Nephron (organoid): ENCODE results near the gene CHID1.

Source experiments
- H3K27ac Mint-ChIP-seq, 3 experiments: 2 replicates each; pipeline ENCODE4 v1.8.0; 2020; ENCODE audit warnings: mixed read lengths in 3 of 3, mild to moderate bottlenecking in 2 of 3, moderate library complexity in 1 of 3
- H3K27me3 Mint-ChIP-seq: 2 replicates; pipeline ENCODE4 v1.8.0; 2021; ENCODE audit warnings: low read depth, mild to moderate bottlenecking, moderate library complexity, mixed read lengths
- H3K36me3 Mint-ChIP-seq: 2 replicates; pipeline ENCODE4 v1.8.0; 2020; ENCODE audit warnings: low read depth, mixed read lengths
- H3K4me1 Mint-ChIP-seq: 2 replicates; pipeline ENCODE4 v1.8.0; 2020; ENCODE audit warnings: mixed read lengths
- H3K4me3 Mint-ChIP-seq, 3 experiments: 2 replicates each; pipeline ENCODE4 v1.8.0; 2020; ENCODE audit warnings: mild to moderate bottlenecking in 3 of 3, mixed read lengths in 3 of 3, moderate library complexity in 2 of 3
- H3K9me3 Mint-ChIP-seq: 2 replicates; pipeline ENCODE4 v1.8.0; 2020; ENCODE audit warnings: mixed read lengths
- TF ChIP-seq, protein P1 (sequence below), 3 experiments: fragments of 200-600 bp; sonication (generic); IDR thresholded peaks; one replicate each; pipeline ENCODE4 v1.5.0; 2021; ENCODE audit warnings: antibody characterized with exemption in 3 of 3; ENCODE audit not compliant: unreplicated experiment in 3 of 3

The CHID1 gene

GRCh38 chr11:850775-851763 lies 59.5 kb downstream of the CHID1 start:
- TF ChIP-seq, protein P1, sequence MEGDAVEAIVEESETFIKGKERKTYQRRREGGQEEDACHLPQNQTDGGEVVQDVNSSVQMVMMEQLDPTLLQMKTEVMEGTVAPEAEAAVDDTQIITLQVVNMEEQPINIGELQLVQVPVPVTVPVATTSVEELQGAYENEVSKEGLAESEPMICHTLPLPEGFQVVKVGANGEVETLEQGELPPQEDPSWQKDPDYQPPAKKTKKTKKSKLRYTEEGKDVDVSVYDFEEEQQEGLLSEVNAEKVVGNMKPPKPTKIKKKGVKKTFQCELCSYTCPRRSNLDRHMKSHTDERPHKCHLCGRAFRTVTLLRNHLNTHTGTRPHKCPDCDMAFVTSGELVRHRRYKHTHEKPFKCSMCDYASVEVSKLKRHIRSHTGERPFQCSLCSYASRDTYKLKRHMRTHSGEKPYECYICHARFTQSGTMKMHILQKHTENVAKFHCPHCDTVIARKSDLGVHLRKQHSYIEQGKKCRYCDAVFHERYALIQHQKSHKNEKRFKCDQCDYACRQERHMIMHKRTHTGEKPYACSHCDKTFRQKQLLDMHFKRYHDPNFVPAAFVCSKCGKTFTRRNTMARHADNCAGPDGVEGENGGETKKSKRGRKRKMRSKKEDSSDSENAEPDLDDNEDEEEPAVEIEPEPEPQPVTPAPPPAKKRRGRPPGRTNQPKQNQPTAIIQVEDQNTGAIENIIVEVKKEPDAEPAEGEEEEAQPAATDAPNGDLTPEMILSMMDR (IDR thresholded peaks at IDR 0.05; ENCODE audit: unreplicated experiment in 3 of 3): peak in 1 of 3 experiments; percentile 12
- no peak overlapping the region for H3K27ac Mint-ChIP-seq
- H3K9me3 Mint-ChIP-seq: no peaks in the 10 kb centered on the region
- H3K27me3 Mint-ChIP-seq: peaks cover 4% of the 10 kb centered on the region
- peak overlapping the region; percentile 80 to 84 (median 82) for H3K4me3 Mint-ChIP-seq
- no peaks in the 10 kb centered on the region for H3K36me3 Mint-ChIP-seq
- H3K4me1 Mint-ChIP-seq: peaks cover 9% of the 10 kb centered on the region

DNA sequence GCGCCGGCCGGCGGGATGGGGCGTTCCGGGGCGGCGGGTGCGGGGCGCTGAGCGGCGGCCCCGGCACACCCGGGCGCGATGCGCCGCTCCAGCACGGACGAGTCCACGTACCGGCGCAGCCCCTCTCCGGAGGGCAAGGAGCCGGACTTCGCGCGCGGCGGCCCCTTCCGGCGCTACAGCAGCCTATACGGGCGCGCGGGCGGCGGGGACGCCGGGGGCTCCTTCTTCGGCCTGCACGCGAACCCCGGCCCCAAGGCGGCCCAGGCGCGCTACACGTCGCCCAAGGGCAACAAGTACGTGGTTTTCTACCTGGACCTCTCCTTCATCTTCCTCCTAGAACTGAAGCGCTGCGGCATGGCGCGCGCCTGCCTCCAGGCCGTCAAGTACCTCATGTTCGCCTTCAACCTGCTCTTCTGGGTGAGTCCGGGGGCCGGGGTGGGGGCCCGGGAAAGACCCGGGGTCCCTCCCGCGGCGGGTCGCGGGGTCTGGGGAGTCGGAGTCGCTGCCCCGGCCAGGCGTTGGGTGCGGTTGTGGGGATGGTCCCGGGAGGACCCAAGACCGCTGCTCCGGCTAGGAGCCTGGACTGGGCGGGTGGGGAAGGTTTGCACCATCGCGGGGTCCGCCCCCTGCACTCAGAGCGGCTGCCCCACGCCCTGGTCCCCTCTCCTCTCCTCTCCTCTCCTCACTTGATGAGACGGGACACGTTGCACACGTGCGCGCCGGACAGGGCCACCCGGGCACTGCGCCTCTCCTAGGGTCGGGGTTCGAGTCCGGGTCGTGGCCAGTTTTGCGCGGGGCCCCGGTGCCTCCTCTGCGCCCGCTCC lies 60.4 kb downstream of the CHID1 start:
- Mint-ChIP-seq H3K36me3 (no peaks in the 10 kb centered on the region), H3K4me3 (peak overlapping the region; percentile 82 to 85 (median 85)), H3K9me3 (no peaks in the 10 kb centered on the region), H3K27ac (no peak overlapping the region), H3K4me1 (peaks cover 9% of the 10 kb centered on the region), H3K27me3 (peaks cover 4% of the 10 kb centered on the region)
- TF ChIP-seq, protein P1 (IDR thresholded peaks at IDR 0.05; ENCODE audit: unreplicated experiment in 3 of 3): no peak

DNA sequence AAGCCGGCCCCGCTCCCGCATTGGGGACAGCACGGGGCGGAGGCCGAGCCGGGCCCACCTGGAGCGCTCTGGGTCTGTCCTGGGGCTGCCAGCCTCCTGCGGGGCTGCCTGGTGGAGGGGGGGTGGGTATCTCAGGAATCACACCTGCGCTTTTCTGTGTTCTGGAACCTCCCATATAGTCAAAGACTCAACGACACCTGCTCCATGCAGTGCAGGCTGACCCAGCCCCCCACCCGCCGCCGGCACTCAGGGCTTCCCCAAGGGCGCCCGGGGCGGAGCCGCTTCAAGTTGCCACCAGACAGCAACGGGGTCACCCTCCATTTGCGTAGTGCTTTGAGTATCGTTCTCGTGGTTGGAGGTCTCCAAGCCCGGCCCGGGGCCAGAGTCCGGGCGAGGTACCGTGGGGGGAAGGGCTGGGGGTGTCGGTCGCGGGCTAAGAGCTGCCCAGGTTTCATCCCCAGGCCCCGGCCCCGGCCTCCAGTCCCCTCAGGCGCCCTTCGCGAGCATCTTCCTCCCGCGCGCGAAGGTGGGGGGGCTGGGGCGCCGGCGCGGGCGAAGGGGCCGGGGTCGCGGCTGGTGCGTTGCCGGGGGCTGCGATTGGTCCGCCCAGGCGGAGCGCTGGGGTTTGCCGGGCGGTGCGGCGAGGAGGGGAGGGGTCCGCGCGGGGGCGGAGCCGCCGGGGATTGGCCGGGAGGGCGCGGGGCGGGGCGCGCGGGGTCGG lies 61.3 kb downstream of the CHID1 start:
- Mint-ChIP-seq H3K36me3 (no peaks in the 10 kb centered on the region), H3K9me3 (no peaks in the 10 kb centered on the region), H3K27me3 (peaks cover 4% of the 10 kb centered on the region), H3K4me1 (peaks cover 17% of the 10 kb centered on the region), H3K4me3 (peak overlapping the region; percentile 71 to 79 (median 73)), H3K27ac (no peak overlapping the region)
- TF ChIP-seq, protein P1 (IDR thresholded peaks at IDR 0.05; ENCODE audit: unreplicated experiment in 3 of 3): no peak

GRCh38 chr11:848380-848931 lies 62.2 kb downstream of the CHID1 start:
- H3K36me3 Mint-ChIP-seq: no peaks in the 10 kb centered on the region
- peak overlapping the region; percentile 58 to 68 (median 64) for H3K4me3 Mint-ChIP-seq
- H3K27ac Mint-ChIP-seq: no peak overlapping the region
- H3K9me3 Mint-ChIP-seq: no peaks in the 10 kb centered on the region
- peaks cover 17% of the 10 kb centered on the region for H3K4me1 Mint-ChIP-seq
- H3K27me3 Mint-ChIP-seq: peaks cover 4% of the 10 kb centered on the region
- TF ChIP-seq, protein P1 (IDR thresholded peaks at IDR 0.05; ENCODE audit: unreplicated experiment in 3 of 3): peak; percentile 79 to 83 (median 82)

DNA sequence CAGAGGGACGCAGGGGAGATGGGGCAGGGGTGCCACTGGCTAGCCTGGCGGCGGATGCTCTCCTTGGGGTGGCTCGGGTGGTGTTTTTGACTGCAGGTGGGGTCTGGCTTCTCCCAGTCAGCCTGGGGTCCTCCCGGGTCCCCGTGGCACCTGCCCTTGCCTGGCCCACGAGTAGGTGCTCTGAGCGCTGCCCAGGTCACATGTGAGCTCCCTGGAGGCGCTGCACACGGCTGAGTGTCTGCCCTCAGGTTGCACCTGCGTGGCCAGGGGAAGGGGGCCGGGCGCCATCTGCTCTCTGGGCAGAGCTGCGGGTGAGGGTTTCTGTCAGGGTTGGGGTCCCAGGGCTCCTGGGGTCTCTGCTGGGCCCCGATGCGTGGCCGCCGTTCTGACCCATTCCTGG lies 62.7 kb downstream of the CHID1 start:
- H3K27me3 Mint-ChIP-seq: peaks cover 4% of the 10 kb centered on the region
- no peak overlapping the region for H3K27ac Mint-ChIP-seq
- no peaks in the 10 kb centered on the region for H3K9me3 Mint-ChIP-seq
- TF ChIP-seq, protein P1 (IDR thresholded peaks at IDR 0.05; ENCODE audit: unreplicated experiment in 3 of 3): no peak
- H3K36me3 Mint-ChIP-seq: no peaks in the 10 kb centered on the region
- peaks cover 17% of the 10 kb centered on the region for H3K4me1 Mint-ChIP-seq
- H3K4me3 Mint-ChIP-seq: no peak overlapping the region
